ENCODE measurements around the gene TAS1R3. TPM values are rescaled to one million over a fixed set of nuclear protein-coding genes. Genes with fewer than 3 reads are reported as not detected.

Gene TAS1R3
- total and polyA plus RNA-seq, 9 donors: 0.07 to 0.40 (median 0.24) TPM; not detected in 2

- WGBS, 3 donors: 85 to 87% (median 86%) methylated on average over 10 of the region's 10 CpGs
- Histone ChIP-seq H3K4me3 (no peak overlapping the region), H3K9me3 (no peaks in the 10 kb centered on the region), H3K27ac (no peak overlapping the region), H3K36me3 (no peaks in the 10 kb centered on the region), H3K4me1 (ENCODE audit: insufficient read depth) (peaks cover 7% of the 10 kb centered on the region), H3K27me3 (no peaks in the 10 kb centered on the region)
- no peak for DNase-seq
- no peak for TF ChIP-seq CTCF (IDR thresholded peaks at IDR 0.05)
- TF ChIP-seq EP300 (IDR thresholded peaks at IDR 0.05): no peak
- no peak for TF ChIP-seq POLR2A (IDR thresholded peaks at IDR 0.05)
- intact Hi-C loops (cut with DNase I): loop anchor here in 2 of 4 donors (10.0 kb wide), 2 partner anchors 128 to 262 kb away; partner anchors contain the start of gene C1orf159 (in 1 of the 2)
Measured at GRCh38 chr1:1376551-1377226, 45.6 kb downstream of the TAS1R3 start.

- no peaks in the 10 kb centered on the region for H3K27me3 ChIP-seq
- intact Hi-C loops (cut with DNase I): loop anchor here in 2 of 4 donors (10.0 kb wide), 2 partner anchors 127 to 263 kb away; partner anchors contain the start of gene C1orf159 (in 1 of the 2)
- WGBS, 3 donors: 89 to 90% (median 90%) methylated on average over 16 of the region's 16 CpGs
- H3K4me3 ChIP-seq: no peak overlapping the region
- H3K9me3 ChIP-seq: no peaks in the 10 kb centered on the region
- no peak for DNase-seq
- H3K36me3 ChIP-seq: no peaks in the 10 kb centered on the region
- peaks cover 7% of the 10 kb centered on the region for H3K4me1 ChIP-seq (ENCODE audit: insufficient read depth)
- H3K27ac ChIP-seq: no peak overlapping the region
- TF ChIP-seq EP300 (IDR thresholded peaks at IDR 0.05) (no peak), POLR2A (IDR thresholded peaks at IDR 0.05) (no peak), CTCF (IDR thresholded peaks at IDR 0.05) (no peak)
Measured at GRCh38 chr1:1377540-1378205, 46.6 kb downstream of the TAS1R3 start.

GRCh38 chr1:1380860-1381259 is 49.8 kb downstream of the TAS1R3 start:
- H3K27me3 ChIP-seq: no peaks in the 10 kb centered on the region
- no peaks in the 10 kb centered on the region for H3K9me3 ChIP-seq
- H3K4me1 ChIP-seq (ENCODE audit: insufficient read depth): peaks cover 1% of the 10 kb centered on the region
- intact Hi-C loops (cut with DNase I): no loop called here
- no peak for DNase-seq
- no peak for TF ChIP-seq POLR2A (IDR thresholded peaks at IDR 0.05)
- no peak for TF ChIP-seq EP300 (IDR thresholded peaks at IDR 0.05)
- no peak for TF ChIP-seq CTCF (IDR thresholded peaks at IDR 0.05)
- no peak overlapping the region for H3K27ac ChIP-seq
- H3K36me3 ChIP-seq: no peaks in the 10 kb centered on the region
- 83 to 94% (median 87%) methylated on average over 16 of the region's 16 CpGs for WGBS, 3 donors
- H3K4me3 ChIP-seq: no peak overlapping the region

GRCh38 chr1:1381294-1381693 is 50.2 kb downstream of the TAS1R3 start:
- no peak overlapping the region for H3K4me3 ChIP-seq
- 81 to 85% (median 81%) methylated on average over 7 to 8 of the region's 8 CpGs for WGBS, 3 donors
- DNase-seq: no peak
- no peak for TF ChIP-seq CTCF (IDR thresholded peaks at IDR 0.05)
- no peak for TF ChIP-seq EP300 (IDR thresholded peaks at IDR 0.05)
- no peak for TF ChIP-seq POLR2A (IDR thresholded peaks at IDR 0.05)
- intact Hi-C loops (cut with DNase I): no loop called here
- H3K27ac ChIP-seq: no peak overlapping the region
- no peaks in the 10 kb centered on the region for H3K27me3 ChIP-seq
- no peaks in the 10 kb centered on the region for H3K9me3 ChIP-seq
- no peaks in the 10 kb centered on the region for H3K36me3 ChIP-seq
- H3K4me1 ChIP-seq (ENCODE audit: insufficient read depth): no peaks in the 10 kb centered on the region

Small RNAs within 50 kb of the gene (microRNA-seq; reads per million reads assigned to microRNA genes)
- gene MIR6726 (0.18 to 3.5 (median 0.75) reads per million in 3 donors), gene MIR6727 (0 to 0.47 (median 0.18) reads per million in 3 donors), gene MIR6808 (0 to 0.32 (median 0) reads per million in 3 donors)

Small RNAs within 50 kb of the gene (small RNA-seq; reads per million reads assigned to genes)
- not detected for gene MIR6726

Other genes with a start within 250 kb of the TAS1R3 start
- gene C1orf159, start 215.2 kb upstream of the TAS1R3 start, total RNA-seq: 10 to 100 TPM in 4 of 7 donors, 1 to 10 TPM in 3; 5.3 to 22.1 (median 10.7) TPM
- gene C1orf159, start 215.2 kb upstream of the TAS1R3 start, polyA plus RNA-seq: 1 to 10 TPM in 1 of 2 donors, under 1 TPM in 1; 0.28 to 8.5 TPM
- 1 to 10 TPM in 3 of 7 donors, under 1 TPM in 2, not detected in 2; 0.60 to 7.0 (median 1.1) TPM for gene TTLL10, start 157.4 kb upstream of the TAS1R3 start, total RNA-seq
- gene TTLL10, start 157.4 kb upstream of the TAS1R3 start, polyA plus RNA-seq: not detected
- gene TNFRSF18, start 124.7 kb upstream of the TAS1R3 start, total RNA-seq: 1 to 10 TPM in 1 of 7 donors, under 1 TPM in 2, not detected in 4; 0.23 to 1.4 (median 0.41) TPM
- under 1 TPM in 1 of 2 donors, not detected in 1; 0.10 TPM for gene TNFRSF18, start 124.7 kb upstream of the TAS1R3 start, polyA plus RNA-seq
- 1 to 10 TPM in 3 of 7 donors, under 1 TPM in 4; 0.37 to 1.8 (median 0.71) TPM for gene TNFRSF4, start 117.1 kb upstream of the TAS1R3 start, total RNA-seq
- gene TNFRSF4, start 117.1 kb upstream of the TAS1R3 start, polyA plus RNA-seq: 1 to 10 TPM in 1 of 2 donors, not detected in 1; 2.5 TPM
- gene SDF4, start 99.3 kb upstream of the TAS1R3 start, total RNA-seq: 100 to 1,000 TPM in 4 of 7 donors, 10 to 100 TPM in 3; 57.1 to 145 (median 116) TPM
- gene SDF4, start 99.3 kb upstream of the TAS1R3 start, polyA plus RNA-seq: 100 to 1,000 TPM in 1 of 2 donors, 10 to 100 TPM in 1; 32.5 to 128 TPM
- gene B3GALT6, start 99.0 kb upstream of the TAS1R3 start, total RNA-seq: 10 to 100 TPM; 13.0 to 21.9 (median 18.0) TPM
- gene B3GALT6, start 99.0 kb upstream of the TAS1R3 start, polyA plus RNA-seq: 1 to 10 TPM; 7.0 to 9.4 TPM
- gene C1QTNF12, start 84.6 kb upstream of the TAS1R3 start, total RNA-seq: 1 to 10 TPM in 5 of 7 donors, under 1 TPM in 2; 0.92 to 4.8 (median 1.5) TPM
- gene C1QTNF12, start 84.6 kb upstream of the TAS1R3 start, polyA plus RNA-seq: 1 to 10 TPM in 1 of 2 donors, not detected in 1; 1.2 TPM
- gene UBE2J2, start 57.4 kb upstream of the TAS1R3 start, total RNA-seq: 10 to 100 TPM; 35.8 to 55.6 (median 49.3) TPM
- gene UBE2J2, start 57.4 kb upstream of the TAS1R3 start, polyA plus RNA-seq: 10 to 100 TPM; 36.0 to 40.4 TPM
- 10 to 100 TPM in 1 of 7 donors, 1 to 10 TPM in 6; 6.3 to 10.2 (median 9.1) TPM for gene SCNN1D, start 50.8 kb upstream of the TAS1R3 start, total RNA-seq
- gene SCNN1D, start 50.8 kb upstream of the TAS1R3 start, polyA plus RNA-seq: 1 to 10 TPM in 1 of 2 donors, under 1 TPM in 1; 0.27 to 7.9 TPM
- 10 to 100 TPM; 23.1 to 62.4 (median 46.4) TPM for gene ACAP3, start 23.4 kb upstream of the TAS1R3 start, total RNA-seq
- gene ACAP3, start 23.4 kb upstream of the TAS1R3 start, polyA plus RNA-seq: 10 to 100 TPM in 1 of 2 donors, 1 to 10 TPM in 1; 3.5 to 33.4 TPM
- gene PUSL1, start 22.7 kb upstream of the TAS1R3 start, total RNA-seq: 10 to 100 TPM; 12.5 to 27.6 (median 21.7) TPM
- 10 to 100 TPM in 1 of 2 donors, under 1 TPM in 1; 0.18 to 14.7 TPM for gene PUSL1, start 22.7 kb upstream of the TAS1R3 start, polyA plus RNA-seq
- 100 to 1,000 TPM; 102 to 135 (median 109) TPM for gene INTS11, start 6.6 kb upstream of the TAS1R3 start, total RNA-seq
- 100 to 1,000 TPM in 1 of 2 donors, 10 to 100 TPM in 1; 72.6 to 119 TPM for gene INTS11, start 6.6 kb upstream of the TAS1R3 start, polyA plus RNA-seq
- 10 to 100 TPM; 13.8 to 21.0 (median 14.8) TPM for gene CPTP, start 6.5 kb upstream of the TAS1R3 start, total RNA-seq
- 10 to 100 TPM in 1 of 2 donors, 1 to 10 TPM in 1; 2.4 to 18.3 TPM for gene CPTP, start 6.5 kb upstream of the TAS1R3 start, polyA plus RNA-seq
- 10 to 100 TPM; 38.0 to 85.2 (median 64.9) TPM for gene DVL1, start 18.1 kb downstream of the TAS1R3 start, total RNA-seq
- 10 to 100 TPM in 1 of 2 donors, 1 to 10 TPM in 1; 2.1 to 51.2 TPM for gene DVL1, start 18.1 kb downstream of the TAS1R3 start, polyA plus RNA-seq
- gene MXRA8, start 27.3 kb downstream of the TAS1R3 start, total RNA-seq: 100 to 1,000 TPM in 5 of 7 donors, 10 to 100 TPM in 2; 63.8 to 206 (median 131) TPM
- gene MXRA8, start 27.3 kb downstream of the TAS1R3 start, polyA plus RNA-seq: 100 to 1,000 TPM in 1 of 2 donors, 10 to 100 TPM in 1; 40.3 to 193 TPM
- 10 to 100 TPM; 63.7 to 94.0 (median 73.2) TPM for gene AURKAIP1, start 43.9 kb downstream of the TAS1R3 start, total RNA-seq
- gene AURKAIP1, start 43.9 kb downstream of the TAS1R3 start, polyA plus RNA-seq: 10 to 100 TPM in 1 of 2 donors, 1 to 10 TPM in 1; 6.0 to 81.3 TPM
- 100 to 1,000 TPM; 159 to 245 (median 196) TPM for gene CCNL2, start 68.1 kb downstream of the TAS1R3 start, total RNA-seq
- gene CCNL2, start 68.1 kb downstream of the TAS1R3 start, polyA plus RNA-seq: 100 to 1,000 TPM in 1 of 2 donors, 10 to 100 TPM in 1; 71.1 to 217 TPM
- gene MRPL20, start 76.0 kb downstream of the TAS1R3 start, total RNA-seq: 100 to 1,000 TPM in 1 of 7 donors, 10 to 100 TPM in 6; 79.9 to 130 (median 93.1) TPM
- 100 to 1,000 TPM; 113 to 120 TPM for gene MRPL20, start 76.0 kb downstream of the TAS1R3 start, polyA plus RNA-seq
- 10 to 100 TPM in 5 of 7 donors, 1 to 10 TPM in 2; 4.5 to 48.8 (median 16.4) TPM for gene ANKRD65, start 90.0 kb downstream of the TAS1R3 start, total RNA-seq
- gene ANKRD65, start 90.0 kb downstream of the TAS1R3 start, polyA plus RNA-seq: 10 to 100 TPM in 1 of 2 donors, 1 to 10 TPM in 1; 5.0 to 13.3 TPM
- 10 to 100 TPM; 11.1 to 73.5 (median 44.9) TPM for gene VWA1, start 104.4 kb downstream of the TAS1R3 start, total RNA-seq
- gene VWA1, start 104.4 kb downstream of the TAS1R3 start, polyA plus RNA-seq: 10 to 100 TPM in 1 of 2 donors, under 1 TPM in 1; 0.20 to 14.2 TPM
- gene ATAD3C, start 118.4 kb downstream of the TAS1R3 start, total RNA-seq: 1 to 10 TPM in 6 of 7 donors, under 1 TPM in 1; 0.53 to 5.3 (median 3.6) TPM
- 1 to 10 TPM in 1 of 2 donors, under 1 TPM in 1; 0.83 to 4.3 TPM for gene ATAD3C, start 118.4 kb downstream of the TAS1R3 start, polyA plus RNA-seq
- gene ATAD3B, start 140.5 kb downstream of the TAS1R3 start, total RNA-seq: 10 to 100 TPM; 13.1 to 26.5 (median 19.6) TPM
- 10 to 100 TPM in 1 of 2 donors, 1 to 10 TPM in 1; 1.0 to 15.0 TPM for gene ATAD3B, start 140.5 kb downstream of the TAS1R3 start, polyA plus RNA-seq
- 10 to 100 TPM in 6 of 7 donors, 1 to 10 TPM in 1; 7.6 to 23.9 (median 17.8) TPM for gene ATAD3A, start 180.9 kb downstream of the TAS1R3 start, total RNA-seq
- gene ATAD3A, start 180.9 kb downstream of the TAS1R3 start, polyA plus RNA-seq: 10 to 100 TPM in 1 of 2 donors, 1 to 10 TPM in 1; 2.8 to 11.0 TPM
- 10 to 100 TPM in 3 of 7 donors, 1 to 10 TPM in 4; 6.2 to 20.8 (median 9.9) TPM for gene TMEM240, start 209.3 kb downstream of the TAS1R3 start, total RNA-seq
- 10 to 100 TPM in 1 of 2 donors, not detected in 1; 30.3 TPM for gene TMEM240, start 209.3 kb downstream of the TAS1R3 start, polyA plus RNA-seq
- gene SSU72, start 243.6 kb downstream of the TAS1R3 start, total RNA-seq: 100 to 1,000 TPM in 6 of 7 donors, 10 to 100 TPM in 1; 91.9 to 119 (median 113) TPM
- gene SSU72, start 243.6 kb downstream of the TAS1R3 start, polyA plus RNA-seq: 100 to 1,000 TPM in 1 of 2 donors, 10 to 100 TPM in 1; 72.3 to 107 TPM